Activated CD8-positive, alpha-beta memory T cell treated with anti-CD3 and anti-CD28 coated beads, Interleukin-2, amount 50 U/mL, for 4 hours (primary cell): ENCODE measurements around the gene TBC1D2.

ENCODE experiments used
- DNase-seq: peaks from one replicate; pipeline ENCODE4 v3.0.0-alpha.2; 2020

The TBC1D2 gene

DNA sequence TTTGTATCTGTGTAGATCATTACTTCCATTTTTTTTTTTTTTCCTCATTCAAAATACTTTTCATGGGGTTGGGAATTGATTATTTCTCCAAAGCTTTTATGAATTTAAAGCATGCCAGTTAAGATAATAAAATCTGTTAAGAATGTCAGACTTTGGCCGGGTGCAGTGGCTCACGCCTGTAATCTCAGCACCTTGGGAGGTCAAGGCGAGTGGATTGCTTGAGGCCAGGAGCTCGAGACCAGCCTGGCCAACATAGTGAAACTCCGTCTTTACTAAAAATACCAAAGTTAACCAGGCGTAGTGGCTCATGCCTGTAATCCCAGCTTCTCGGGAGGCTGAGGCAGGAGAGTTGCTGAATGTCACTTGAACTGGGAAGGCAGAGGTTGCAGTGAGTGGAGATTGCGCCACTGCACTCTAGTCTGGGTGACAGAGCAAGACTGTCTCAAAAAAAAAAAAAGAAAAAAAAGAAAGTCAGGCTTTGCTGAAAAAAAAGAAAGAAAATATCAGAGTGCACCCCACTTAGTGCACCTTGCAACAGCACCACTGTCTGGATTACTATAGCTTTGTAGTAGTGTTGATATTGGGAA is 18.5 kb downstream of the TBC1D2 start:
- DNase-seq = no peak

GRCh38 chr9:98235126-98235525 is 20.3 kb downstream of the TBC1D2 start:
- no peak for DNase-seq

GRCh38 chr9:98234245-98234825 is 21.1 kb downstream of the TBC1D2 start:
- DNase-seq = no peak

- DNase-seq = no peak
These were observed 22.5 kb downstream of the TBC1D2 start for GRCh38 chr9:98232926-98233325.

- DNase-seq = no peak
These were observed 23.5 kb downstream of the TBC1D2 start for GRCh38 chr9:98231770-98232478.

DNA sequence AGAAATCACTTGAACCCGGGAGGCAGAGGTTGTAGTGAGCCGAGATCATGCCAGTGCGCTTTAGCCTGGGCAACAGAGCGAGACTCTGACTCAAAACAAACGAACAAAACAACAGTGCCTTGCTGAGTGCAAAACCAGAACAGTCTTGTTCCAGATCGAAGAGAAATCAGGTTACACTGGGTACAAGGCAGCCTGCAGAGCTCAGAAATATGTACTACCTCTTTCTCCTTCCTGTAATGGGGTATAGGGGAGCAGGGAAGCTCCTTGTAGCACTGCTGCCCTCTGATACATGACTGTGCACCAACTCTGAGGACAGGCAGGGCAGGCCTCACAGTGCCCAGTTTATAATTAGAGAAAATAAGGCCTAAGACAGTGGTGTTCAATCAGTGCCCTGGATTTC is 24.7 kb downstream of the TBC1D2 start:
- DNase-seq = no peak

- DNase-seq = no peak
These were observed 25.1 kb downstream of the TBC1D2 start for GRCh38 chr9:98230304-98230703.

GRCh38 chr9:98229620-98230019 is 25.8 kb downstream of the TBC1D2 start:
- DNase-seq = no peak

GRCh38 chr9:98229090-98229395 is 26.4 kb downstream of the TBC1D2 start:
- no peak for DNase-seq

DNA sequence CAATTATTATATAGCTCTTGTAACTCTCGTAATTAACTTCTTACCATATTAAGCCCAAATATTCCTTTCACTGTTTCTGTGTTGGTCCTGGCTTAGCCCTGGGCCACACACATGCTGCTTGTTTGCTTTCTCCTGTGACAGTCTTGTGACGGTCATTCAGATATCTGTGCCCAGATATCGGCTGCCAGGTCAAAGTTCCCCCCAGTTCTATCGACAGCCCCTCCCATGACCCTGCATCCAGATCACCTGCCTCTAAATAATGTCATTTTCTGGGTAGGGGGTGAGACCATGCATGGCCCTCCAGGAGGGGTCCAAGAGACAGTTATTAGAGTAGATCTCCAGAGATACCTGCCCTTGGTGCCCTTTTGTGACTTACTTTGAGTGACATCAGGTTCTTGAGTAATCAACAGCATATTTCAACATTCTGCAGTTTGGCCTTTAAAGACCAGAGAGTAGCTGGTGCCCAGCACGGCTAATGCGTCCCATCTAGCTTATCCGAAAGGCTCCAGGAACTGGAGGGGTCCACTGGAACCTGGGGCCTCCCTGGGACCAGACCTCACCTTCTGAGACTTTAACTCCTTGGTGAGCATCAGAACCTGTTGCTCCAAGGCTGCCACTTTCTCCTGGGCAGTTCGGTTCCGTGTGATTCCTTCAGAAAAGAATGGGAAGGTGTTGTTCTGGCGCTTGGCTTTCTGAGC is 26.9 kb downstream of the TBC1D2 start:
- no peak for DNase-seq

DNA sequence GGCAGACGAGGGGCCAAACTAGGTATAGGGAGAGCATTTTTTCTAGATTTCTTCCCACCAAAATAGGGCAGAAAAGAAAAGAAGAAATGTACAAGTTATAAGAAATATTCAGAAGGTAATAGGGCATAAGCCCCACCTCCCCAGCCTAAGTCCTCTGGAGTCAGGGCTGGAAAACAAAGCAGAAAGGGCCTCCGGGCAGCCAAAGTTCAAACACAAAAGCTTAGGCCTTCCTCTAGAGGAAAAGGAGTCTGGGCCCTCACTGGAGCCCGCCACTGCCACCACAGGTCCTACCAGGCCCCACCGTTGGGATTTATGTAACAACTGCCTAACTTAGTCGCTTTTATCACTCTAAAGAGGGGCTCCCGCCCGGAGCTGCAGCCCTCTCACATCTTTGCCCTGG is 27.6 kb downstream of the TBC1D2 start:
- no peak for DNase-seq

GRCh38 chr9:98226957-98227356 is 28.5 kb downstream of the TBC1D2 start:
- no peak for DNase-seq

DNA sequence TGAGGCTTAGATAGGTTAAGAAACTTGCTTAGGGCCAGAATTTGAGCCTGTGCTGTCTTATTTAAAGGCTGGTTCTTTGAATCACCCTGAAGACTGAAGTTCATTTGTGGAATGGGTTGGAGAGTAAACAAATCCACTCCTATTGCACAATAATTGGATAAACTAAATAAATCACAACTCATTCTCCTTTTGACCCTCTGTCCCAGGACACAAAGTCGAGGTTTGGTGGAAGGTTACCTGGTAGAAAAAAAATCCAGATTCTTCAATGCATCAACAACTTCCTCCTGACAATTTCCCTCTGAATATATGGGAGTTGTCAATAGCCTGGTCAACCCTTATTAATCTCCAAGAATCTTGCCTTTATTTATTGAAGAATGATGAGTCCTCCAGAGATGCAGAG is 28.9 kb downstream of the TBC1D2 start:
- no peak for DNase-seq

DNA sequence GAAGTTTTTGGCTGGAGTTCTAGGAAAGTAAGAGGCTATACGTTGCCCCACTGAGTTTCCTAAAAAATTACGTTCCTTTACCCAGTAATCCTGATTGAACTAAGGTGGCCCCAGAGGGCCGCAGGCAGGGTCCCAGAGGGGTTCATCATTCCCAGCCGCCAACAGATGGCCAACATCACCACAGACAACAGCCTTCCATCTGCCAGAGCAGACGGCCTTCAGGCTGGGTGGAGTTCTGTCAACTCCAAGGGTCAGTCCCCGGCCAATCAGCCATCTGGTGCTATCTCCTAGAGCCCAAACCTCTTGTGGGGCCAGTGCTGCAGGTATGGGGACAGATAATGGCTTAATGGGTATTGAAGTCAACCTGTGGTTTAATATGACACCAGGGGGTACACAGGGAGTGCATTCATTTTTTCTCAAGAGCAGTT is 30.4 kb downstream of the TBC1D2 start:
- no peak for DNase-seq

DNA sequence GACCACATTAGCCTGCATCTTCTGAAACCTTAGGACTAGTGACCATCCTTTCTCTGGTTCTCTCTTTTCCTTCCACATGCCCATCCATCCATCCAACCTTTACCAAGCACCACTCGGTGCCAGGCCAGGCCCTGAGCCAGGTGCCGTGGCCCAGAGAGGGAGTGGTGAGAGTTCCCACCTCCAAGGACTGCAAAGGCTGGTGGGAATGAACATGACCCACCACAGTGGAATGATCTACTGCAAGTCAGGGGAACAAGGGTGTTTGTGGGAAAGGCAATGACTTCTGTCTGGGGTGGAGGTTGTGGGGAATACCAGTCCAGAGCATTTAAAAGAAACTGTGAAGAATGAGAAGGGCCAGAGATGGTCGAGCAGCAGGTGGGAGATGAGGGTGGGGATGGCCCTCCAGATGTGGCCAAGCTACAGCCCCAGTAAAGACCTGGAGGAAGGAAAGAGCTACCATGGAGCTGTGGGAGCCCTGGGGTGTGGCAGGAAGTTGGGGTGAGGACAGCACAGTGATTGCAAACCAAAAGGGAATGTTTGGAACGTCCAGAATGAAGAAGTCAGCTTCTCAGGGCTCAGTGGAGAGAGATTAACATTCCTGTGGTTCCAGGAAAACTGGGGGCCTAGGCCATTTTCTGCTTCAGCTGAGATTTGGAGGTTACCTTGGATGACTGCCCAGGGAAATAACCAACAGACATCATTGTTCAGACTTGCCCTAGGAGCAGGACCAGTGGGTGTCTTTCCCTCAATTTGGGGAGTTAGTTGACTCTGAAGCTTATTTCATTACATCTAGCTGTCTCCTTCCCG is 32.4 kb downstream of the TBC1D2 start:
- no peak for DNase-seq

- DNase-seq = no peak
These were observed 34.5 kb downstream of the TBC1D2 start for GRCh38 chr9:98220911-98221310.

GRCh38 chr9:98219794-98220370 is 35.6 kb downstream of the TBC1D2 start:
- DNase-seq = no peak

DNA sequence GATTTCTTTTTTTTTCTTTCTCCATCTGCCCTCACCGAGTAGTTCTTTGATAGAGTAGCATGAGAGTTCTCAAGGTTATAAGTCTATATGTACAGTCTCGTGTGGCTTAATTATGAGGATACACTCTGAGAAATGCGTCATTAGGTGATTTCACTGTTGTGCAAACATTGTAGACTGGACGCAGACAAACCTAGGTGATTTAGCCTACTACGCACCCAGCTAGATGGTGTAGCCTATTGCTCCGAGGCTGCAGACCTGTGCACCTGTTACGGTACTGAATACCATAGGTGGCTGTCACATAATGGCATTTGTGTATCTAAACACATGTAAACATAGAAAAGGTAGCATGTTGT is 36.1 kb downstream of the TBC1D2 start:
- DNase-seq = no peak

- DNase-seq = no peak
These were observed 36.7 kb downstream of the TBC1D2 start for GRCh38 chr9:98218562-98219363.

GRCh38 chr9:98217255-98217654 is 38.2 kb downstream of the TBC1D2 start:
- no peak for DNase-seq

DNA sequence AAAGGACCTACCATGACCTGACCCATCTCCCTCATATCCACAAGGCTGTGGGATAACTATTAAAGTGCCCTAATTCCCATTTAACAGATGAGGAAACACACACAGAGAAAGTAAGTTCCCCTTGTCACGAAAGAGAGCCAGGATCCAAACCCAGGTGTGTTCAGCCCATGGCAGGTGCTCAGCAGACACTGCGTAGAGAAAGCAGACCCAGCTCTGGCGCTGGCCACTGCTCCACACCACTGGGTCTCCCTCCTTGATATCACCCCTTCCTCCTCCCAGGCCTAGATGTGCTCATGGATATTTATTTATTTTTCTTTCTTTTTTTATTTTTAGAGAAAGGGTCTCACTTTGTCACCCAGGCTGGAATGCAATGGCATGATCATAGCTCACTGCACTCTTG is 39.1 kb downstream of the TBC1D2 start:
- DNase-seq = no peak

- DNase-seq = no peak
These were observed 39.6 kb downstream of the TBC1D2 start for GRCh38 chr9:98215821-98216220.
